SK-N-SH (cell line): Measurements from ENCODE around the gene AUTS2. TPM values are rescaled to one million over a fixed set of nuclear protein-coding genes. Genes with fewer than 3 reads are reported as not detected.

Experiments
- CTCF ChIA-PET: fragments of 300-600, 350-600 bp; formaldehyde crosslinking; extraction: SDS; loops from one replicate; lab custom pipeline; 2021; lab: Yijun Ruan, JAX
- POLR2A ChIA-PET: fragments of 350-600 bp; sonication (Branson Sonifier 250); formaldehyde crosslinking; extraction: SDS; loops from one replicate; lab custom pipeline; 2020; ENCODE audit warnings: antibody characterized with exemption, inconsistent platforms; lab: Yijun Ruan, JAX
- DNase-seq: peaks from one replicate; pipeline ENCODE4 v3.0.0; 2012
- H2AFZ ChIP-seq: fragments of 200-600 bp; sonication (generic); 2 replicates; pipeline ENCODE4 v1.8.1; 2016; ENCODE audit warnings: antibody characterized with exemption, mild to moderate bottlenecking, low read depth
- H3F3A ChIP-seq: fragments of 200-600 bp; sonication (generic); replicated peaks from 2 replicates; pipeline ENCODE3; 2016; ENCODE audit warnings: antibody characterized with exemption, mild to moderate bottlenecking; ENCODE audit not compliant: insufficient read depth
- H3K27ac ChIP-seq, 2 experiments: fragments of 200-500 bp in 1 of 2; fragments of 200-600 bp in 1 of 2; sonication (Bioruptor generic) in 1 of 2; sonication (generic), shearing (Covaris generic) in 1 of 2; 2 replicates each; pipeline versions ENCODE4 v1.5.1 to v1.6.1; 2014 to 2016; ENCODE audit warnings: low read depth in 2 of 2, inconsistent platforms in 1 of 2, low read length in 1 of 2, mild to moderate bottlenecking in 1 of 2, mixed read lengths in 1 of 2
- H3K27me3 ChIP-seq: fragments of 200-600 bp; sonication (generic), shearing (Covaris generic); 2 replicates; pipeline ENCODE4 v1.6.1; 2016; ENCODE audit warnings: mixed run types; ENCODE audit not compliant: insufficient read depth
- H3K36me3 ChIP-seq, 2 experiments: fragments of 200-500 bp in 1 of 2; fragments of 200-600 bp in 1 of 2; sonication (Bioruptor generic) in 1 of 2; sonication (generic) in 1 of 2; replicated peaks in 1 of 2; 2 replicates each; pipeline versions ENCODE3 to v1.5.1; 2014 to 2016; ENCODE audit warnings: low read length in 1 of 2, mild to moderate bottlenecking in 1 of 2; ENCODE audit not compliant: insufficient read depth in 2 of 2, control insufficient read depth in 1 of 2
- H3K4me1 ChIP-seq, 2 experiments: fragments of 200-500 bp in 1 of 2; fragments of 200-600 bp in 1 of 2; sonication (Bioruptor generic) in 1 of 2; sonication (generic), shearing (Covaris generic) in 1 of 2; 2 replicates each; pipeline versions ENCODE4 v1.5.1 to v1.6.1; 2014 to 2016; ENCODE audit warnings: low read depth in 1 of 2, low read length in 1 of 2, mixed run types in 1 of 2; ENCODE audit not compliant: insufficient read depth in 2 of 2, control insufficient read depth in 1 of 2
- H3K4me2 ChIP-seq: fragments of 200-600 bp; sonication (generic), shearing (Covaris generic); 2 replicates; pipeline ENCODE4 v1.6.1; 2017; ENCODE audit warnings: mixed run types
- H3K4me3 ChIP-seq, 2 experiments: fragments of 200-500 bp in 1 of 2; fragments of 200-600 bp in 1 of 2; sonication (Bioruptor generic) in 1 of 2; sonication (generic), shearing (Covaris generic) in 1 of 2; 2 replicates each; pipeline versions ENCODE4 v1.5.1 to v1.8.1; 2014 to 2016; ENCODE audit warnings: low read depth in 2 of 2, inconsistent platforms in 1 of 2, low read length in 1 of 2, mild to moderate bottlenecking in 1 of 2, mixed read lengths in 1 of 2, moderate library complexity in 1 of 2
- H3K79me2 ChIP-seq: fragments of 200-600 bp; sonication (generic); 2 replicates; pipeline ENCODE4 v1.8.1; 2017; ENCODE audit warnings: mild to moderate bottlenecking; ENCODE audit not compliant: insufficient read depth
- H3K9ac ChIP-seq: fragments of 200-600 bp; sonication (generic); 2 replicates; pipeline ENCODE4 v1.6.1; 2017; ENCODE audit warnings: mixed run types
- H3K9me2 ChIP-seq: fragments of 200-600 bp; sonication (generic); 2 replicates; pipeline ENCODE4 v1.6.1; 2017; ENCODE audit warnings: mixed run types
- H3K9me3 ChIP-seq: fragments of 200-600 bp; sonication (generic); 2 replicates; pipeline ENCODE4 v1.6.1; 2017; ENCODE audit warnings: mixed run types, mild to moderate bottlenecking, moderate library complexity
- H4K20me1 ChIP-seq: fragments of 200-600 bp; sonication (generic); 2 replicates; pipeline ENCODE4 v1.6.1; 2017; ENCODE audit warnings: mild to moderate bottlenecking, mixed run types; ENCODE audit not compliant: insufficient read depth
- CHD2 ChIP-seq: fragments of 150-350 bp; IDR thresholded peaks from 2 replicates; pipeline ENCODE4 v1.6.1; 2018; ENCODE audit warnings: low read length; ENCODE audit not compliant: partially characterized antibody
- ELF1 ChIP-seq: IDR thresholded peaks from 2 replicates; pipeline ENCODE4 v1.4.0; 2012
- EP300 ChIP-seq, 2 experiments: IDR thresholded peaks; 2 replicates each; pipeline versions ENCODE4 v1.4.0 to v1.6.1; 2012; ENCODE audit warnings: borderline replicate concordance in 1 of 2, low read depth in 1 of 2, low read length in 1 of 2
- EZH2phosphoT487 ChIP-seq: fragments of 200-600 bp; sonication (generic); IDR thresholded peaks from 2 replicates; pipeline ENCODE4 v1.6.1; 2017; ENCODE audit warnings: low read depth, mixed run types, mild to moderate bottlenecking, antibody characterized with exemption, moderate library complexity, borderline replicate concordance
- FOSL2 ChIP-seq: IDR thresholded peaks from 2 replicates; pipeline ENCODE4 v1.4.0; 2012; ENCODE audit warnings: low read depth, mild to moderate bottlenecking, moderate library complexity, borderline replicate concordance
- FOXJ3 ChIP-seq: sonication (generic); formaldehyde crosslinking; IDR thresholded peaks from 2 replicates; pipeline ENCODE4 v1.5.1; 2020; ENCODE audit warnings: mild to moderate bottlenecking, missing genetic modification reagents
- GATA2 ChIP-seq: sonication (generic); formaldehyde crosslinking; IDR thresholded peaks from 2 replicates; pipeline ENCODE4 v1.5.0; 2020; ENCODE audit warnings: mild to moderate bottlenecking, missing genetic modification reagents
- NFIC ChIP-seq: IDR thresholded peaks from 2 replicates; pipeline ENCODE4 v1.4.0; 2012; ENCODE audit warnings: borderline replicate concordance
- POLR2AphosphoS5 ChIP-seq: IDR thresholded peaks from 2 replicates; pipeline ENCODE4 v1.6.1; 2012; ENCODE audit warnings: low read depth, low read length
- RAD21 ChIP-seq: IDR thresholded peaks from 2 replicates; pipeline ENCODE4 v1.6.1; 2012; ENCODE audit warnings: mild to moderate bottlenecking, low read length
- RCOR1 ChIP-seq: fragments of 150-350 bp; IDR thresholded peaks from 2 replicates; pipeline ENCODE4 v1.6.1; 2017; ENCODE audit warnings: antibody characterized with exemption, low read length
- RFX5 ChIP-seq: IDR thresholded peaks from 2 replicates; pipeline ENCODE4 v1.6.1; 2012; ENCODE audit warnings: mild to moderate bottlenecking, improper control_type of control experiment, low read length
- RXRA ChIP-seq: IDR thresholded peaks from 2 replicates; pipeline ENCODE4 v1.4.0; 2012; ENCODE audit warnings: low read depth, mild to moderate bottlenecking, borderline replicate concordance
- SIN3A ChIP-seq: IDR thresholded peaks from 2 replicates; pipeline ENCODE4 v1.6.1; 2012; ENCODE audit warnings: low read depth, mild to moderate bottlenecking, low read length, moderate library complexity, borderline replicate concordance
- TCF12 ChIP-seq: IDR thresholded peaks from 2 replicates; pipeline ENCODE4 v1.4.0; 2012
- TEAD4 ChIP-seq: IDR thresholded peaks from 2 replicates; pipeline ENCODE4 v1.4.0; 2012; ENCODE audit warnings: mild to moderate bottlenecking, borderline replicate concordance; ENCODE audit not compliant: insufficient read depth
- YY1 ChIP-seq: IDR thresholded peaks from 2 replicates; pipeline ENCODE4 v1.4.0; 2012; ENCODE audit warnings: low read depth, mild to moderate bottlenecking
- WGBS: methylation state at CpG from one replicate; pipeline ENCODE4 v1.1.6; 2017; ENCODE audit warnings: low lambda C conversion rate; 5-methylcytosine and 5-hydroxymethylcytosine counted together
- polyA plus RNA-seq, 3 experiments: library from polyadenylated mRNA; depleted of rRNA; stranded (reverse); fragments of >200 nt; gene quantifications; 2 replicates each; pipeline ENCODE4 v1.2.3, GENCODE V29; 2012
- TF ChIP-seq, protein P1 (sequence below): fragments of 200-600 bp; sonication (generic); IDR thresholded peaks from 2 replicates; pipeline ENCODE4 v1.6.1; 2017; ENCODE audit warnings: antibody characterized with exemption, mild to moderate bottlenecking, moderate library complexity
- TF ChIP-seq, protein P2 (sequence below): fragments of 150-350 bp; IDR thresholded peaks from 2 replicates; pipeline ENCODE4 v1.6.1; 2017; ENCODE audit warnings: antibody characterized with exemption, low read length, low read depth, borderline replicate concordance
- TF ChIP-seq, protein P3 (sequence below): IDR thresholded peaks from 2 replicates; pipeline ENCODE4 v1.6.1; 2012; ENCODE audit warnings: mild to moderate bottlenecking, low read depth, low read length, moderate library complexity
- TF ChIP-seq, protein P4 (sequence below): IDR thresholded peaks from 2 replicates; pipeline ENCODE4 v1.4.0; 2012; ENCODE audit warnings: low read depth
- TF ChIP-seq, protein P5 (sequence below): IDR thresholded peaks from 2 replicates; pipeline ENCODE4; 2012

Gene AUTS2
- polyA plus RNA-seq, 1 of the 3 experiments (the other 2 are of a cell fraction) = 15.6 TPM

DNA sequence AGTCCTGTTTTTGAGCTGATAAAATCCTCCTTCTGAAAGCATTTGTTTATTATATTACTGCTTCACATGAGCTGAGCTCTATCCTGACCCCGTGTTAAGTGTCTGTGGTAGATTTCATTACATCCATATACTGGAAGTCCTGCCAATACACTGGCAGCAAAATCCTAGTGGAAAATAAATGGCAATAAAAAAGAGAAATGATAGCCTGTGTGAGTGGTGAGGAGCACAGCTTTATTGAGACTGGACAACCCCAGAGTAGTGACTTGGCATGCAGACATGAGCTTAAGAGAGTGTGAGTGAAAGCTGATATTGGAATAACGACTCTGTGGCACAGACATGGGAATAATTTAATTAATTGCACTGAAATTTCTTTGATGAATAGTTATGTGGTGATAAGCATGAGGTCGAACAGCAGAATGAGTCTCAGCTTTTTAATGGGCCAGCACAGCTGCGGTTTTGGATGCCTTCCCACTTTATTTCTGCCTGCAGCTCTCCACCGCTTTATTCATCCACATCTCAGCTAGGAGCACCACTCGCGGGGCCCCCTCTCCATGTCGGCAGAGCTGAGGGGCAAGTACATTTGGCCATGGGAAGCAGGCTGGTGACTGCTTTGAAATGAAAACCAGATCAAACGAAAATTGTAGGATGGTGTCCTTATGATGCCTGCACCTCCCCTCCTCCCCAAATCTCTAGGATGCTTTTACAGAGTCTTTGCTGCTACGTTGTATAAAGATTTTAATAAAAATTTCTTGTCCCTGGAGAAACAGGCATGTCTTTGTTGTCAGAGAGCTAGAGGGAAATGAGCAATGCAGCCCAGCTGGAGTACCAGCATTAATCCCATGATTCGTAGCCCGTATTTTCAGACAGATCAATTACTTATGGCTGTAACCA lies 494.3 kb downstream of the AUTS2 start:
- Histone ChIP-seq H3K4me2 (peak overlapping the region; percentile 69), H3F3A (peaks cover 21% of the 10 kb centered on the region), H3K4me1 (peaks cover 21 to 34% of the 10 kb centered on the region in 2 experiments), H4K20me1 (0 out of 2 replicates have a peak, but pooled peaks cover 7% of the 10 kb centered on the region), H3K27me3 (no peaks in the 10 kb centered on the region), H3K9me2 (no peaks in the 10 kb centered on the region), H3K9ac (peak overlapping the region; percentile 10; the same call in 1 of the 2 replicates), H3K4me3 (peak overlapping the region; percentile 25 to 37), H3K27ac (peak overlapping the region; percentile 64 to 73), H3K79me2 (no peaks in the 10 kb centered on the region), H3K36me3 (no peaks in the 10 kb centered on the region), H3K9me3 (no peaks in the 10 kb centered on the region), H2AFZ (no peak overlapping the region; the same call in 1 of the 2 replicates)
- 6% methylated on average over 12 of the region's 12 CpGs for WGBS
- DNase-seq = peak; percentile 70
- ChIA-PET CTCF (interaction anchor here (0.9 to 2.3 kb wide), 12 partner anchors 10 to 606 kb away, joined by 3 to 10 read pairs (median 4); no protein-coding TSS in a partner anchor), POLR2A (interaction anchor here (0.8 to 1.2 kb wide), 2 partner anchors 17 to 21 kb away, joined by 3 read pairs; no protein-coding TSS in a partner anchor)
- no peak for TF ChIP-seq SIN3A
- TF ChIP-seq RAD21 = no peak; the same call in none of the 2 replicates
- TF ChIP-seq EZH2phosphoT487 = no peak
- TF ChIP-seq TEAD4 = peak; percentile 87
- TF ChIP-seq RXRA = peak; percentile 86; the same call in 1 of the 2 replicates
- TF ChIP-seq, protein P1, sequence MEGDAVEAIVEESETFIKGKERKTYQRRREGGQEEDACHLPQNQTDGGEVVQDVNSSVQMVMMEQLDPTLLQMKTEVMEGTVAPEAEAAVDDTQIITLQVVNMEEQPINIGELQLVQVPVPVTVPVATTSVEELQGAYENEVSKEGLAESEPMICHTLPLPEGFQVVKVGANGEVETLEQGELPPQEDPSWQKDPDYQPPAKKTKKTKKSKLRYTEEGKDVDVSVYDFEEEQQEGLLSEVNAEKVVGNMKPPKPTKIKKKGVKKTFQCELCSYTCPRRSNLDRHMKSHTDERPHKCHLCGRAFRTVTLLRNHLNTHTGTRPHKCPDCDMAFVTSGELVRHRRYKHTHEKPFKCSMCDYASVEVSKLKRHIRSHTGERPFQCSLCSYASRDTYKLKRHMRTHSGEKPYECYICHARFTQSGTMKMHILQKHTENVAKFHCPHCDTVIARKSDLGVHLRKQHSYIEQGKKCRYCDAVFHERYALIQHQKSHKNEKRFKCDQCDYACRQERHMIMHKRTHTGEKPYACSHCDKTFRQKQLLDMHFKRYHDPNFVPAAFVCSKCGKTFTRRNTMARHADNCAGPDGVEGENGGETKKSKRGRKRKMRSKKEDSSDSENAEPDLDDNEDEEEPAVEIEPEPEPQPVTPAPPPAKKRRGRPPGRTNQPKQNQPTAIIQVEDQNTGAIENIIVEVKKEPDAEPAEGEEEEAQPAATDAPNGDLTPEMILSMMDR = no peak
- TF ChIP-seq, protein P2, sequence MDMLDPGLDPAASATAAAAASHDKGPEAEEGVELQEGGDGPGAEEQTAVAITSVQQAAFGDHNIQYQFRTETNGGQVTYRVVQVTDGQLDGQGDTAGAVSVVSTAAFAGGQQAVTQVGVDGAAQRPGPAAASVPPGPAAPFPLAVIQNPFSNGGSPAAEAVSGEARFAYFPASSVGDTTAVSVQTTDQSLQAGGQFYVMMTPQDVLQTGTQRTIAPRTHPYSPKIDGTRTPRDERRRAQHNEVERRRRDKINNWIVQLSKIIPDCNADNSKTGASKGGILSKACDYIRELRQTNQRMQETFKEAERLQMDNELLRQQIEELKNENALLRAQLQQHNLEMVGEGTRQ = no peak
- TF ChIP-seq, protein P3, sequence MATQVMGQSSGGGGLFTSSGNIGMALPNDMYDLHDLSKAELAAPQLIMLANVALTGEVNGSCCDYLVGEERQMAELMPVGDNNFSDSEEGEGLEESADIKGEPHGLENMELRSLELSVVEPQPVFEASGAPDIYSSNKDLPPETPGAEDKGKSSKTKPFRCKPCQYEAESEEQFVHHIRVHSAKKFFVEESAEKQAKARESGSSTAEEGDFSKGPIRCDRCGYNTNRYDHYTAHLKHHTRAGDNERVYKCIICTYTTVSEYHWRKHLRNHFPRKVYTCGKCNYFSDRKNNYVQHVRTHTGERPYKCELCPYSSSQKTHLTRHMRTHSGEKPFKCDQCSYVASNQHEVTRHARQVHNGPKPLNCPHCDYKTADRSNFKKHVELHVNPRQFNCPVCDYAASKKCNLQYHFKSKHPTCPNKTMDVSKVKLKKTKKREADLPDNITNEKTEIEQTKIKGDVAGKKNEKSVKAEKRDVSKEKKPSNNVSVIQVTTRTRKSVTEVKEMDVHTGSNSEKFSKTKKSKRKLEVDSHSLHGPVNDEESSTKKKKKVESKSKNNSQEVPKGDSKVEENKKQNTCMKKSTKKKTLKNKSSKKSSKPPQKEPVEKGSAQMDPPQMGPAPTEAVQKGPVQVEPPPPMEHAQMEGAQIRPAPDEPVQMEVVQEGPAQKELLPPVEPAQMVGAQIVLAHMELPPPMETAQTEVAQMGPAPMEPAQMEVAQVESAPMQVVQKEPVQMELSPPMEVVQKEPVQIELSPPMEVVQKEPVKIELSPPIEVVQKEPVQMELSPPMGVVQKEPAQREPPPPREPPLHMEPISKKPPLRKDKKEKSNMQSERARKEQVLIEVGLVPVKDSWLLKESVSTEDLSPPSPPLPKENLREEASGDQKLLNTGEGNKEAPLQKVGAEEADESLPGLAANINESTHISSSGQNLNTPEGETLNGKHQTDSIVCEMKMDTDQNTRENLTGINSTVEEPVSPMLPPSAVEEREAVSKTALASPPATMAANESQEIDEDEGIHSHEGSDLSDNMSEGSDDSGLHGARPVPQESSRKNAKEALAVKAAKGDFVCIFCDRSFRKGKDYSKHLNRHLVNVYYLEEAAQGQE = no peak
- TF ChIP-seq FOSL2 = peak; percentile 61; the same call in 1 of the 2 replicates
- TF ChIP-seq EP300 (IDR thresholded peaks at IDR 0.05; ENCODE audit: borderline replicate concordance in 1 of 2, low read depth in 1 of 2, low read length in 1 of 2) = peak; percentile 82 to 85
- TF ChIP-seq RFX5 = peak; percentile 48; the same call in 1 of the 2 replicates
- TF ChIP-seq, protein P4, sequence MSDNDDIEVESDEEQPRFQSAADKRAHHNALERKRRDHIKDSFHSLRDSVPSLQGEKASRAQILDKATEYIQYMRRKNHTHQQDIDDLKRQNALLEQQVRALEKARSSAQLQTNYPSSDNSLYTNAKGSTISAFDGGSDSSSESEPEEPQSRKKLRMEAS = 0 out of 2 replicates have a peak, but pooled peaks have one; percentile 30
- no peak for TF ChIP-seq FOXJ3 (CRISPR knock-in tag)
- TF ChIP-seq ELF1 = 0 out of 2 replicates have a peak, but pooled peaks have one; percentile 7
- TF ChIP-seq POLR2AphosphoS5 = peak; percentile 77
- TF ChIP-seq TCF12 = peak; percentile 92
- peak; percentile 90 for TF ChIP-seq RCOR1
- TF ChIP-seq YY1 = 0 out of 2 replicates have a peak, but pooled peaks have one; percentile 20
- peak; percentile 98 for TF ChIP-seq NFIC
- peak; percentile 68 for TF ChIP-seq CHD2
- TF ChIP-seq, protein P5, sequence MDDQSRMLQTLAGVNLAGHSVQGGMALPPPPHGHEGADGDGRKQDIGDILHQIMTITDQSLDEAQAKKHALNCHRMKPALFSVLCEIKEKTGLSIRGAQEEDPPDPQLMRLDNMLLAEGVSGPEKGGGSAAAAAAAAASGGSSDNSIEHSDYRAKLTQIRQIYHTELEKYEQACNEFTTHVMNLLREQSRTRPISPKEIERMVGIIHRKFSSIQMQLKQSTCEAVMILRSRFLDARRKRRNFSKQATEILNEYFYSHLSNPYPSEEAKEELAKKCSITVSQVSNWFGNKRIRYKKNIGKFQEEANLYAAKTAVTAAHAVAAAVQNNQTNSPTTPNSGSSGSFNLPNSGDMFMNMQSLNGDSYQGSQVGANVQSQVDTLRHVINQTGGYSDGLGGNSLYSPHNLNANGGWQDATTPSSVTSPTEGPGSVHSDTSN = peak; percentile 85
- peak; percentile 33; the same call in 1 of the 2 replicates for TF ChIP-seq GATA2
